Neutrophil (primary cell): ENCODE data around the gene KLK1.
A peak's percentile ranks its signal among the peaks of the same experiment; 100 is the strongest.
"Not testable (repeated sequence)": the region's sequence is repeated elsewhere in the genome, so short reads cannot be mapped to it uniquely, and the experiment has no call there.

Source experiments
- H3K27ac ChIP-seq: fragments of 200-600 bp; sonication (generic); 2 replicates; pipeline ENCODE4 v1.5.1; 2016; ENCODE audit warnings: mild to moderate bottlenecking, moderate library complexity
- H3K27me3 ChIP-seq: fragments of 200-600 bp; sonication (generic); 2 replicates; pipeline ENCODE4 v1.6.0; 2016; ENCODE audit warnings: mild to moderate bottlenecking
- H3K36me3 ChIP-seq: fragments of 200-600 bp; sonication (generic); 2 replicates; pipeline ENCODE4 v1.5.1; 2017
- H3K4me1 ChIP-seq, 2 experiments: fragments of 200-600 bp in 1 of 2; sonication (generic) in 1 of 2; 1 replicate in 1 of 2; 2 replicates in 1 of 2; pipeline versions ENCODE4 v1.5.1 to v1.6.1; 2013 to 2016; ENCODE audit warnings: low read depth in 1 of 2, low read length in 1 of 2, mild to moderate bottlenecking in 1 of 2, moderate library complexity in 1 of 2; ENCODE audit not compliant: control insufficient read depth in 1 of 2, insufficient read depth in 1 of 2
- H3K4me3 ChIP-seq, 2 experiments: fragments of 200-600 bp in 1 of 2; sonication (generic) in 1 of 2; 1 replicate in 1 of 2; 2 replicates in 1 of 2; pipeline ENCODE4 v1.5.1; 2013 to 2016; ENCODE audit warnings: low read depth in 1 of 2, low read length in 1 of 2, mild to moderate bottlenecking in 1 of 2, moderate library complexity in 1 of 2
- H3K9me3 ChIP-seq: fragments of 200-600 bp; sonication (generic); 2 replicates; pipeline ENCODE4 v1.5.1; 2016
- TF ChIP-seq, protein P1 (sequence below): fragments of 200-600 bp; sonication (generic); IDR thresholded peaks from 2 replicates; pipeline ENCODE4 v1.5.1; 2016; ENCODE audit warnings: antibody characterized with exemption

Gene KLK1

DNA sequence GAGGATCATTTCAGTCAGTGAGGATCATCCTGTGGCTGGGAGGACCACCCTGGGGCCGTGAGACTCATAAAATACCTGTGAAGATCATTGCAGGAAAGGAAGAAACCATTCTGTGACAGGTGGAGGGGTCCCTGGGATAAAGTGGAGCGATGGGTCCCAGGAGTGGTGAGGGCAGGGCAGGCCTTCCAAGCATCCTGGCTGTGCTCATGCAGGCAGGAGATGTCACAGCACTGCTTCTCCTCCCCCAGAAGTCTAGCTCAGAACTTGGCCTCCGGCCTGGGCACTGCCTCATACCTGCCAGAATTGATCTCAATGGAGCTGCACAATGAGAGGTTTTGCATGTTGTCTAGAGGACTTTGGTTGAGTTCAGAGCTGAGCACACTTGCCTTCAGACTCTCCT, 11.1 kb downstream of the KLK1 start:
- Histone ChIP-seq H3K9me3 (no peaks in the 10 kb centered on the region), H3K36me3 (no peaks in the 10 kb centered on the region), H3K4me1 (no peaks in the 10 kb centered on the region), H3K27ac (no peak overlapping the region), H3K4me3 (no peak overlapping the region), H3K27me3 (peaks cover 59% of the 10 kb centered on the region)
- TF ChIP-seq, protein P1, sequence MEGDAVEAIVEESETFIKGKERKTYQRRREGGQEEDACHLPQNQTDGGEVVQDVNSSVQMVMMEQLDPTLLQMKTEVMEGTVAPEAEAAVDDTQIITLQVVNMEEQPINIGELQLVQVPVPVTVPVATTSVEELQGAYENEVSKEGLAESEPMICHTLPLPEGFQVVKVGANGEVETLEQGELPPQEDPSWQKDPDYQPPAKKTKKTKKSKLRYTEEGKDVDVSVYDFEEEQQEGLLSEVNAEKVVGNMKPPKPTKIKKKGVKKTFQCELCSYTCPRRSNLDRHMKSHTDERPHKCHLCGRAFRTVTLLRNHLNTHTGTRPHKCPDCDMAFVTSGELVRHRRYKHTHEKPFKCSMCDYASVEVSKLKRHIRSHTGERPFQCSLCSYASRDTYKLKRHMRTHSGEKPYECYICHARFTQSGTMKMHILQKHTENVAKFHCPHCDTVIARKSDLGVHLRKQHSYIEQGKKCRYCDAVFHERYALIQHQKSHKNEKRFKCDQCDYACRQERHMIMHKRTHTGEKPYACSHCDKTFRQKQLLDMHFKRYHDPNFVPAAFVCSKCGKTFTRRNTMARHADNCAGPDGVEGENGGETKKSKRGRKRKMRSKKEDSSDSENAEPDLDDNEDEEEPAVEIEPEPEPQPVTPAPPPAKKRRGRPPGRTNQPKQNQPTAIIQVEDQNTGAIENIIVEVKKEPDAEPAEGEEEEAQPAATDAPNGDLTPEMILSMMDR: no peak

DNA sequence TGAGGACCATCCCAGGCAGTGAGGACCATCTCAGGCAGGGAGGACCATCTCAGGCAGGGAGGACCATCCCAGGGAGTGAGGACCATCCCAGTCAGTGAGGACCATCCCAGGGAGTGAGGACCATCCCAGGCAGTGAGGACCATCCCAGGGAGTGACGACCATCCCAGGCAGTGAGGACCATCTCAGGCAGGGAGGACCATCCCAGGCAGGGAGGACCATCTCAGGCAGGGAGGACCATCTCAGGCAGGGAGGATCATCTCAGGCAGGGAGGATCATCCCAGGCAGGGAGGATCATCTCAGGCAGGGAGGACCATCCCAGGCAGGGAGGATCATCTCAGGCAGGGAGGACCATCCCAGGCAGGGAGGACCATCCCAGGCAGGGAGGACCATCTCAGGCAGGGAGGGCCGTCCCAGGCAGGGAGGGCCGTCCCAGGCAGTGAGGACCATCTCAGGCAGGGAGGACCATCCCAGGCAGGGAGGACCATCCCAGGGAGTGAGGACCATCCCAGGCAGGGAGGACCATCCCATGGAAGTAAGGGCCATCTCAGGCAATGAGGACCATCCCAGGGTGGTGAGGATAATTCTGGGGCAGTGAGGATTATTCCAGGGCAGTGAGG, 11.9 kb downstream of the KLK1 start:
- peaks cover 51% of the 10 kb centered on the region for H3K27me3 ChIP-seq
- H3K27ac ChIP-seq, H3K4me1 ChIP-seq: not testable (repeated sequence)

DNA sequence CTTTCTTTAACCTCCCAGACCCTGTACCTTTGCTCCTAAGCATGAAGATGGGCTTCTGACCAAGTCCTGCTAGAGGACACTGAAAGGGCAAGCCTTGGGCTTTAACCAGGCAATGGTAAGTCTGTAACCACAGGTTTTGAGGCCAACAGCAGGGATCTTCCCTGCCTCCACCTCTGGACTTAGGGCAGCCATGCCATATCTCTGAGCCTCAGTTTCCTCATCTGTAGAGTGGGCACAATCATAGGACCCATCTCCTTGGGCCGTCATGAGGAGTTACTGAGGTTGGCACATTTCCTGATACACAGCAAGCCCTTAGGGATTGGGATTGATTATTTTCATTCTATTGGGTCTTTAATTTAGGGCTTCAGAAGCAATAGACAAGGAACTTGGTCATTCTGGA, 14.7 kb downstream of the KLK1 start:
- Histone ChIP-seq H3K36me3 (no peaks in the 10 kb centered on the region), H3K27me3 (peaks cover 24% of the 10 kb centered on the region), H3K27ac (no peak overlapping the region), H3K4me1 (peaks cover 3 to 5% of the 10 kb centered on the region in 2 experiments), H3K4me3 (no peak overlapping the region), H3K9me3 (no peaks in the 10 kb centered on the region)
- TF ChIP-seq, protein P1: no peak

More for the DNA sequence above, 11.9 kb downstream of the KLK1 start:
- H3K4me3 ChIP-seq, H3K36me3 ChIP-seq, H3K9me3 ChIP-seq: not testable (repeated sequence)

DNA sequence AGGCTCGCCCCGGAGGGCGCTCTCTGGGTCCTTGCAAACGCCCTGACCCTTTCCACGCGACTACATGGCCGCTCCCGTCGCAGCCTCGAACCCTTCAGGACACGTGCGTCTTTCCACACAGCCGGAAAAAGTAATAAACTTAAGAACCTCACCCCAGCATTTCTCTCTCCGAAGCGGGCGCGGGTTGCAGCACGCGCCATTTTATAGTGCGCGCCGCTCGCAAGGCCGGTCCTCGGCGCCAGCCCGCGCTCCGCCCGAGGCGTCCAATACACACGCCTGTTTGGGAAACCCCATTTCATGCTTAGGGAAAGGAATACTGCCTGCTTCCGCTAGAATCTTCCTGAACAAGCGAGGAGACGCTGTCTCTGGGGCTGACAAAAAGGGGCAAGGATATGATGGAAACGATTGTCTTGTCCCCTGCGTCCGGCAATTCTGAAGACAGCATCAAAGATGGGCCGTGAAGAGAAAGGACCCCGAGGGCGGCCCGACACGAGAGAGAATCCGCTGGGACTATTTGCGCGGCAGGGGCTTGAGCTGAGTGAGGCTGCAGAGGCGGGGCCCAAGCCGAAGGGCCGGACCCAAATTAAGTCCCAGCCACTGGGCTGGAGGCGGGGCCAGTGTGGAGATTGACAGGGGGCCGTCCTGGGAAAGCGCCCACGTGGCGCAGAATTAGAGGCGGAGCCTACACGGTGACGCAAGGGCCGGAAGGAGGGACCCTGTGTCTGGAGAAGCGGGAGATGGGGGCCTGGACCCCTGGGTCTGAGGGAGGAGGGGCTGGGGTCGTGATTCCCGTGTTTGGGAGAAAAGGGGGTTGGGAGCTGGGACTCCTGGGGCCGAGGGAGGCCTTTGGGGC, 18.9 kb downstream of the KLK1 start:
- Histone ChIP-seq H3K4me1 (peaks cover 12 to 19% of the 10 kb centered on the region in 2 experiments), H3K4me3 (peak overlapping the region; percentile 68 to 79), H3K9me3 (no peaks in the 10 kb centered on the region), H3K27me3 (no peaks in the 10 kb centered on the region), H3K36me3 (peaks cover 1% of the 10 kb centered on the region), H3K27ac (peak overlapping the region; percentile 80)
- TF ChIP-seq, protein P1: no peak

DNA sequence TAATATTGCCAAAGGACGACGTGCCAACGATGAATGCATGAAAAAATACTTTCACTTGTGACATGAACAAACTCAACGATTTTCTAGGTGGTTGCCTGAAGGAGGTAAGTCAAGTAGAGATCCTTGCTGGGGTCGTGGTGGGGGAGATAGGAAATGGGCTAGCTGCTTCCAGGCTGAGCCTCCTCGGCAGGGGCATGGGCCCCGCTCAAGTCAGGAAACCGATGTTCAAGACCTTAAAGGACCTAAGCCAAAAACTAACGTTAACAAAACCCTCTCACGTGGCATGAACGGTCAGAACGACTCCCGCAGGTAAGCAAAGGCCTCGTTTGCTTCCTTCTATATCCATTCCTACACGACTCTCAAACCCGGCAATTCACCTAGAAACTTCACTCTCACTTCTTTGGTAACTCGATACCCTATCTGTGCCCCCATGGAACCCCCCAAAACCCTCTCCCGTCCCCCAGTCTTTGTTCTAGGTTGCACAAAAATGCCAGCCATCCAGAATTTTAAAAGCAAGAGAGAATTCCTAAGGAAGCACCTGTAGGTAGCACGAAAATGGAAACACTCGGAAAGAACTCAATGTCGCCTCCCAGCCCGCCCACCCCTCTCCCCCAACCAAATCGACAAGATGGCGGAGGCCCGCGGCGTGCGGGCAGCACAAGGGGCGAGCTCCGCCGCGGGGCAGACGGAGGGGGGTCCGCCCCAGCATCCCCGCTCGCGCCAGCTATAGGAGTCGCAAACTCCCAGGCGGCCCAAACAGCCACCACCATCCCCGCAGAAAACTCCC, 19.8 kb downstream of the KLK1 start:
- TF ChIP-seq, protein P1: no peak
- peaks cover 8% of the 10 kb centered on the region for H3K36me3 ChIP-seq
- H3K27me3 ChIP-seq: no peaks in the 10 kb centered on the region
- peak overlapping the region; percentile 68 to 79 for H3K4me3 ChIP-seq
- H3K4me1 ChIP-seq: peaks cover 12 to 19% of the 10 kb centered on the region in 2 experiments
- H3K27ac ChIP-seq: no peak overlapping the region
- no peaks in the 10 kb centered on the region for H3K9me3 ChIP-seq
